Endothelial cell (in vitro differentiated cells): ENCODE results near the gene POLA2. TPM values are rescaled to one million over a fixed set of nuclear protein-coding genes. Genes with fewer than 3 reads are reported as not detected.
"Not testable (repeated sequence)": the region's sequence is repeated elsewhere in the genome, so short reads cannot be mapped to it uniquely, and the experiment has no call there.

Experiments
- DNase-seq: peaks from one replicate; pipeline ENCODE4 v3.0.0; 2021; ENCODE audit warnings: low spot score
- H3K27ac Mint-ChIP-seq: one replicate; pipeline ENCODE4 v1.8.0; 2021; ENCODE audit warnings: mixed read lengths, inconsistent platforms; ENCODE audit not compliant: unreplicated experiment
- H3K27me3 Mint-ChIP-seq: one replicate; pipeline ENCODE4 v1.8.0; 2021; ENCODE audit warnings: mild to moderate bottlenecking, moderate library complexity, mixed read lengths, inconsistent platforms; ENCODE audit not compliant: unreplicated experiment
- H3K36me3 Mint-ChIP-seq: one replicate; pipeline ENCODE4 v1.8.0; 2021; ENCODE audit warnings: mild to moderate bottlenecking, low read depth, mixed read lengths, inconsistent platforms; ENCODE audit not compliant: unreplicated experiment
- H3K4me1 Mint-ChIP-seq: one replicate; pipeline ENCODE4 v1.8.0; 2021; ENCODE audit warnings: mild to moderate bottlenecking, mixed read lengths, inconsistent platforms; ENCODE audit not compliant: unreplicated experiment
- H3K4me3 Mint-ChIP-seq: one replicate; pipeline ENCODE4 v1.8.0; 2021; ENCODE audit warnings: mild to moderate bottlenecking, mixed read lengths, inconsistent platforms; ENCODE audit not compliant: unreplicated experiment
- H3K9me3 Mint-ChIP-seq: one replicate; pipeline ENCODE4 v1.8.0; 2021; ENCODE audit warnings: mixed read lengths, inconsistent platforms; ENCODE audit not compliant: unreplicated experiment
- total RNA-seq: library from RNA; stranded (reverse); fragmentation: NEBNext Ultra II Directional; extraction: Animal tissue kit (Norgen Biotek cat#: 25700); gene quantifications from one replicate; pipeline ENCODE4 v1.2.1, GENCODE V29; 2021; ENCODE audit not compliant: unreplicated experiment
- TF ChIP-seq, protein P1 (sequence below): fragments of 200-600 bp; sonication (generic); IDR thresholded peaks from one replicate; pipeline ENCODE4 v1.5.0; 2021; ENCODE audit warnings: antibody characterized with exemption; ENCODE audit not compliant: unreplicated experiment

Gene POLA2
- total RNA-seq, 1 donor from 2014 or later: 17.9 TPM

DNA sequence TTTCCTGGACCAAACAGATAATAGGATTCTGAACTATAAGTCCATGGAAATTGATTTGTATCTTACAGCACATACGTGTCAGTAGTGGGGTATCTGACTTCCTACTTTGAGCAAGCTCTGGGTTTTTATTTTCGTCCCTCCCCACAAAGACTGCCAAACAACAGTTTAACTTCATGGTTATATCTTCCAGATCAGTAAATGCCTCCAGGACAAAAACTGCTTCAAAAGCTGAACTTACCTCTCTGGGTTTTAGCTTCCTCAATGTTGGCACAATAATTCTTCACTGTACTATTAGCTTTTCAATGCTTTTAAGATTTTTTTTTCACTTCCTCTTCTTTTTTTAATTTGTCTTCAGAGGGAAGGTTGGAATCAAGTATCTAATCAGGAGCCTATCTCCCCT is 67.7 kb downstream of the POLA2 start:
- H3K36me3 Mint-ChIP-seq: peaks cover 2% of the 10 kb centered on the region
- H3K4me1 Mint-ChIP-seq: peaks cover 7% of the 10 kb centered on the region
- TF ChIP-seq, protein P1, sequence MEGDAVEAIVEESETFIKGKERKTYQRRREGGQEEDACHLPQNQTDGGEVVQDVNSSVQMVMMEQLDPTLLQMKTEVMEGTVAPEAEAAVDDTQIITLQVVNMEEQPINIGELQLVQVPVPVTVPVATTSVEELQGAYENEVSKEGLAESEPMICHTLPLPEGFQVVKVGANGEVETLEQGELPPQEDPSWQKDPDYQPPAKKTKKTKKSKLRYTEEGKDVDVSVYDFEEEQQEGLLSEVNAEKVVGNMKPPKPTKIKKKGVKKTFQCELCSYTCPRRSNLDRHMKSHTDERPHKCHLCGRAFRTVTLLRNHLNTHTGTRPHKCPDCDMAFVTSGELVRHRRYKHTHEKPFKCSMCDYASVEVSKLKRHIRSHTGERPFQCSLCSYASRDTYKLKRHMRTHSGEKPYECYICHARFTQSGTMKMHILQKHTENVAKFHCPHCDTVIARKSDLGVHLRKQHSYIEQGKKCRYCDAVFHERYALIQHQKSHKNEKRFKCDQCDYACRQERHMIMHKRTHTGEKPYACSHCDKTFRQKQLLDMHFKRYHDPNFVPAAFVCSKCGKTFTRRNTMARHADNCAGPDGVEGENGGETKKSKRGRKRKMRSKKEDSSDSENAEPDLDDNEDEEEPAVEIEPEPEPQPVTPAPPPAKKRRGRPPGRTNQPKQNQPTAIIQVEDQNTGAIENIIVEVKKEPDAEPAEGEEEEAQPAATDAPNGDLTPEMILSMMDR: no peak
- no peak overlapping the region for H3K27ac Mint-ChIP-seq
- peaks cover 6% of the 10 kb centered on the region for H3K27me3 Mint-ChIP-seq
- DNase-seq: no peak
- H3K9me3 Mint-ChIP-seq: no peaks in the 10 kb centered on the region
- H3K4me3 Mint-ChIP-seq: no peak overlapping the region

DNA sequence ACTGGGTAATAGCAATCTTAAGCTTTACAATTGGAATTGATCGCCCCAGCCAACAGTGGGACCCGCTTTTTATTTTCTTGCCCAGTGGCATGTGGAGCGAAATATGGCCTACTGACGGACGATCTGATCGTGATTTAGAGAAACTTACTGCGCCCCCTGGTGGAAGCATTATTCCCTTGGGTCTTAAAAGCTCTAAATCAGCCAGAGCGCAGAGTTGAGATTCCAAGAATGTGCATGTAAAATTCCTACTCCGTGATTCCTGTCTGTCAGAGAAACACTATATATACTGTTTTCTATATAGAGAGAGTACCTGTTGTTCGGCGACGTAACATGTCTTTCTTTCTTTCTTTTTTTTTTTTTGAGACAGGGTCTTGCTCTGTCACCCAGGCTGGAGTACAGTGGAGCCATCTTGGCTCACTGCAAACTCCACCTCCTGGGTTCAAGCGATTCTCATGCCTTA is 68.2 kb downstream of the POLA2 start:
- TF ChIP-seq, protein P1: peak; percentile 92
- no peaks in the 10 kb centered on the region for H3K9me3 Mint-ChIP-seq
- peaks cover 6% of the 10 kb centered on the region for H3K27me3 Mint-ChIP-seq
- H3K27ac Mint-ChIP-seq: no peak overlapping the region
- H3K4me1 Mint-ChIP-seq: peaks cover 12% of the 10 kb centered on the region
- H3K4me3 Mint-ChIP-seq: no peak overlapping the region
- DNase-seq: peak; percentile 87
- peaks cover 5% of the 10 kb centered on the region for H3K36me3 Mint-ChIP-seq

DNA sequence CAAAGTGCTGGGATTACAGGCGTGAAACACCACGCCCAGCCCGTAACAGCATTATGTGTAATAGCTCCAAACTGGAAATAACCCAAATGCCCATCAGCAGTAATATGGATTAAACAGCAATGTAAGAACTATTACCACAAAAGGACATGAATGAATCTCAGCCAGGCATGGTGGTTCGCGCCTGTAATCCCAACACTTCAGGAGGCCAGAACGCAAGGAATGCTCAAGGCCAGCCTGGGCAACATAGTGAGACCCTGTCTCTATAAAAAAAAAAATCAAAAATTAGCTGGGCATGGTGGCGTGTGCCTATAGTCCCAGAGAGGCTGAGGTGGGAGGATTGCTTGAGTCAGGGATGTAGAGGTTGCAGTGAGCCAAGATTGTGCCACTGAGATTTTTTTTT is 68.8 kb downstream of the POLA2 start:
- Mint-ChIP-seq H3K36me3 (peaks cover 5% of the 10 kb centered on the region), H3K4me3 (no peak overlapping the region), H3K27me3 (peaks cover 6% of the 10 kb centered on the region), H3K27ac (no peak overlapping the region), H3K9me3 (no peaks in the 10 kb centered on the region), H3K4me1 (peaks cover 17% of the 10 kb centered on the region)
- TF ChIP-seq, protein P1: no peak
- DNase-seq: no peak

DNA sequence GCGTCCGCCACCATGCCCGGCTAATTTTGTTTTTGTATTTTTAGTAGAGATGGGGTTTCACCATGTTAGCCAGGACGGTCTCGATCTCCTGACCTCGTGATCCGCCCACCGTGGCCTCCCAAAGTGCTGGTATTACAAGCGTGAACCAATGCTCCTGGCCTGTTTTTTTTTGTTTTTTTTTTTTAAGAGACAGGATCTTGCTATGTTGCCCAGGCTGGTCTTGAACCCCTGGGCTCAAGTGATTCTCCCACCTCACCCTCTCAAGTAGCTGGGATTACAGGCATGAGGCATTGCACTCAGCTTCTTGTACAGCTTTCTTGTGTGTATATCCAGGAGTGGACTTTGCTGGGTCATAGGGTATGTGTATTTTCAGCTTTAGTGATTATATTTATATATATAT is 70.8 kb downstream of the POLA2 start:
- not testable (repeated sequence) for H3K27ac Mint-ChIP-seq, H3K4me3 Mint-ChIP-seq, H3K36me3 Mint-ChIP-seq, H3K9me3 Mint-ChIP-seq, H3K27me3 Mint-ChIP-seq, DNase-seq
- H3K4me1 Mint-ChIP-seq: peaks cover 18% of the 10 kb centered on the region

DNA sequence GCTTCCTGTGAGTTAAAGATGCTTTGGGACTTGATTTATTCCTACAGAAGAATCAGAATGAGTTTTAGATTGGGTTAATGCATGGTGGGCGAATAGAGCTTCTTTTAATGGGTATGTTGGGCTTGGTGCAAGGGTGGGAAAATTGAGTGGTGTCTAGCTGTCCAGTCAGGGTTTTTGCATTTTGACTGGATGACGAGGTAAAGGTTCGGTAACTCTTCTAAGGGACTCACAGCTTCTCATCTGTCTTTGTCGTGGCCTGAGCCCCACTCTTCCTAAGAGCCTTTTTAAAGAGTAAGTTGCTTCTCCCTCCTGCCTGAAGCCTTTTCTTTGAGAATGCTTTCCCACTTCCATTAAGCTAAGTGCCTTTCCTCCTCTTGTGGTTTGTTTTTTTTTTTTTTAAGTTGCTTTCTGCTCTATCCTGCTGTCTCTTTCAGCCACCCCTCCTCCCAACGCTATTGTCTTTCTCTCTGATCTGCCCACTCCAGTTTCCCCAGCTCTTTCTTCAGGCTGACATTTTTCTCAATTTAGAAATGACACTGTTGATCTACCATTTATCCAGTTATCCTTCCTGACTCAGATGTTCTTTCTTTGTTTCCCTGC is 73.0 kb downstream of the POLA2 start:
- peak overlapping the region; percentile 74 for H3K27ac Mint-ChIP-seq
- no peaks in the 10 kb centered on the region for H3K9me3 Mint-ChIP-seq
- H3K27me3 Mint-ChIP-seq: peaks cover 4% of the 10 kb centered on the region
- peaks cover 15% of the 10 kb centered on the region for H3K36me3 Mint-ChIP-seq
- peaks cover 23% of the 10 kb centered on the region for H3K4me1 Mint-ChIP-seq
- TF ChIP-seq, protein P1: no peak
- DNase-seq: no peak
- peak overlapping the region; percentile 95 for H3K4me3 Mint-ChIP-seq
